GM12872 (cell line): ENCODE measurements around the gene CLCA1.
A peak's percentile ranks its signal among the peaks of the same experiment; 100 is the strongest.

ENCODE experiments used
- TF ChIP-seq, protein P1 (sequence below): IDR thresholded peaks from 3 replicates; pipeline ENCODE4 v1.5.1; 2011; ENCODE audit warnings: low read depth, mild to moderate bottlenecking, low read length, moderate library complexity; ENCODE audit not compliant: insufficient read depth

The CLCA1 gene

DNA sequence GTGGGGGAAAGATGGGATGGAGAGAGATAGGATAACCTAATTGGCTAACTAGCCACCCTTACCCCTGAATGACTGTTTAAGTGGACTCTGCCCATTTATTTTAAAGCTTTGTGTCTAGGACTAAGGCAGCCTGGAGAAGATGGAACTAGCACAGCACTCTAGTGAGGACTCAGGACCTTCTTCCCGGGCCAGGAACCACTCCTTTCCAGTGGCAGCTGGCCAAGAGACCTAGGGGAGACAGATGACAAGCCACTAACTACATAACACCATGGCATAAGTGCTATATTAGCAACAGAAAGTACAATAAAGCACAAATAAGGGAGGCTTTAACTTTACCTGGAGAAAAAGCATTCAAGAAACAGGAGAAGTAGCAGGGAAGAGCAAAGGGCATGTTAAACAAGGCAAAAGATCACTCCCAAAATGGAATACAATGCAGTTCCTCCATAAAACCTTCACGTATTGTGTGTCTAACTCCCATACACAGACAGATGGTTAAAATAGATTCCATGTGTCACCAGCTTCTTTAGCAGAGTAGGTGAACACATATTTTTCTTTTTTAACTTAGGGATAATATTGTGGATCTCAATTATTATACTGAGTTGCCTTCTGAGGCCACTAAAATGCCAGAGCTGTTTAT, 20.6 kb downstream of the CLCA1 start:
- TF ChIP-seq, protein P1, sequence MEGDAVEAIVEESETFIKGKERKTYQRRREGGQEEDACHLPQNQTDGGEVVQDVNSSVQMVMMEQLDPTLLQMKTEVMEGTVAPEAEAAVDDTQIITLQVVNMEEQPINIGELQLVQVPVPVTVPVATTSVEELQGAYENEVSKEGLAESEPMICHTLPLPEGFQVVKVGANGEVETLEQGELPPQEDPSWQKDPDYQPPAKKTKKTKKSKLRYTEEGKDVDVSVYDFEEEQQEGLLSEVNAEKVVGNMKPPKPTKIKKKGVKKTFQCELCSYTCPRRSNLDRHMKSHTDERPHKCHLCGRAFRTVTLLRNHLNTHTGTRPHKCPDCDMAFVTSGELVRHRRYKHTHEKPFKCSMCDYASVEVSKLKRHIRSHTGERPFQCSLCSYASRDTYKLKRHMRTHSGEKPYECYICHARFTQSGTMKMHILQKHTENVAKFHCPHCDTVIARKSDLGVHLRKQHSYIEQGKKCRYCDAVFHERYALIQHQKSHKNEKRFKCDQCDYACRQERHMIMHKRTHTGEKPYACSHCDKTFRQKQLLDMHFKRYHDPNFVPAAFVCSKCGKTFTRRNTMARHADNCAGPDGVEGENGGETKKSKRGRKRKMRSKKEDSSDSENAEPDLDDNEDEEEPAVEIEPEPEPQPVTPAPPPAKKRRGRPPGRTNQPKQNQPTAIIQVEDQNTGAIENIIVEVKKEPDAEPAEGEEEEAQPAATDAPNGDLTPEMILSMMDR = no peak

DNA sequence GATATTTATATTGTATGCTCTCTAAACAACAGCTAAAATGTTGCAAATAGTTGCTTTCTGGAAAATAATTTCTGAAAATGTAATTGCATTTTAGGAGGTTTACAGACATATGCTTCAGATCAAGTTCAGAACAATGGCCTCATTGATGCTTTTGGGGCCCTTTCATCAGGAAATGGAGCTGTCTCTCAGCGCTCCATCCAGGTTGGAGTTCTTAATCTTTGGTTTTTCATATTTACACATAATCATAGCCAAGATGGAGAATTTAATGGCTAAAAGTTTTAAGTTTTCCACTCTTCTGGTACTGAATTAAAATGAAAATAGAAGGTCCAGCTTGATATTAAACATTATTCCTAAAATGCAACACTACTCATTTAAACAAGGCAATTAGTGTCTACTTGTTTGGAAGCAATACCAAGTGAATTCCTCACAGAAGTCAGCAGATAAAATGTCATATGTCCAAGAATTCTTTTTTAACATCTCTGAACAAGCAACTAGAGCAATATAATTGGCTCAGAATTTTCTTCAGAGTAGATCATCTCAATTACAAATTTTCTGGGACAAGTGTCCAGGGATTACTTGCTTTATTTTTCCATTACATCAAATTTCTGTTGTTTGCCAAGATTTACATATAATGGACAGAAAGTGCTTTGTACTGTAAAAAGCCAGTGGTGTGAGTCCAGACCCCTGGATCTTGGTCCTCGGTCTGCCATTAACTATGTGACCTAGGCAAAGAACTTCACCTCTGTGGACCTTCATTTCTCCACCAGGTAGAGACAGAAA, 22.6 kb downstream of the CLCA1 start:
- TF ChIP-seq, protein P1 = no peak

DNA sequence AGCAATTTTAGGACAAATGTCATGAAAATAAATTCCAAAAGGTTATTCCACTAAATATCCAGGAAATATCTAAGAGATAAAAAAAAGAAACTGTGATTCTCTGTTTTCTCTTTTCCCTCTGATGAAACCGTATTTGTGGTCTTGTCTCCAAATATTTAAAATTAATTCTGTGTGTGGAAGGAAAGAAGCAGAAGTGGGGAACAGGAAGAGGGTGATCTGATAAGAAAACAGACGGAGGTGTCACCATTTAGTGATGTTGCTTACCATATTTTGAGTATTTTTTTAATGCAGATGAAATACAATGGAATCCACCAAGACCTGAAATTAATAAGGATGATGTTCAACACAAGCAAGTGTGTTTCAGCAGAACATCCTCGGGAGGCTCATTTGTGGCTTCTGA, 29.6 kb downstream of the CLCA1 start:
- TF ChIP-seq, protein P1 = no peak

DNA sequence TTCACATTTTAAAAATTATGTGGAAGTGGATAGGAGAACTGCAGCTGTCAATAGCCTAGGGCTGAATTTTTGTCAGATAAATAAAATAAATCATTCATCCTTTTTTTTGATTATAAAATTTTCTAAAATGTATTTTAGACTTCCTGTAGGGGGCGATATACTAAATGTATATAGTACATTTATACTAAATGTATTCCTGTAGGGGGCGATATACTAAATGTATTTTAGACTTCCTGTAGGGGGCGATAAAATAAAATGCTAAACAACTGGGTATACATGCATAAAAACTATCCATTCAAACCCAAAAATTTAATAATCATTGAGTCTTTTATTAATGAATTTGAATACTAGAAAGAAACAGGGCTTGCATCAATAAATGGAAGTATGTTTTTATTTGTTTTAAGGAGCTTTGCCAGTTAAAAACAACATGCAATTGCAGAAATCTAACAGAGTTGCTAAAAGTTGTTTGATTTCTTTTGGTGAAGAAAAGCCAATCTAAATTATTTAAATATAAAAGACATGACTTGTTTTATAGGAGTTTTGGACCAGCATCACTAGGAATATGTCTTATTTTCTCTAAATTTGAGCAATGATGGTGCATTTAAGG, 31.4 kb downstream of the CLCA1 start:
- TF ChIP-seq, protein P1 = peak; percentile 63

DNA sequence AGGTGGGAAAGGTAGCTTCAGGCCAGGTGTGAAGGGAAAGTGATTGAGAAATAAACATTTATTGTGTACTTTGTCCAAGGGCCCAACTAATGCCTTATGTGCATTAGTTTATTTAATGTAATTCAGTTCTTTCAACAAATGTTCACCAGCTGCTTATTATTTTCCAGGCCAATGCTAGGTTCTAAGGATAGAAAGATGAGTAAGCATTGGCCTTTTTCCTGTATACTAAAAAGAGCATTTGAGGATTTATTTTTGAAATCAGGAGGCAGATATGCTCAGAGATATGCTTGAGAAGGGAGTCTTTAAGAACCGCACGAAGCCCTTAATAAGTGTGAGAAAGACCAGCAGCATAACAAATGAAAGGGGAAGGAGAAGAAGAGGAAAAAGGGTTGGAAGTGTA, 32.0 kb downstream of the CLCA1 start:
- TF ChIP-seq, protein P1 = no peak

DNA sequence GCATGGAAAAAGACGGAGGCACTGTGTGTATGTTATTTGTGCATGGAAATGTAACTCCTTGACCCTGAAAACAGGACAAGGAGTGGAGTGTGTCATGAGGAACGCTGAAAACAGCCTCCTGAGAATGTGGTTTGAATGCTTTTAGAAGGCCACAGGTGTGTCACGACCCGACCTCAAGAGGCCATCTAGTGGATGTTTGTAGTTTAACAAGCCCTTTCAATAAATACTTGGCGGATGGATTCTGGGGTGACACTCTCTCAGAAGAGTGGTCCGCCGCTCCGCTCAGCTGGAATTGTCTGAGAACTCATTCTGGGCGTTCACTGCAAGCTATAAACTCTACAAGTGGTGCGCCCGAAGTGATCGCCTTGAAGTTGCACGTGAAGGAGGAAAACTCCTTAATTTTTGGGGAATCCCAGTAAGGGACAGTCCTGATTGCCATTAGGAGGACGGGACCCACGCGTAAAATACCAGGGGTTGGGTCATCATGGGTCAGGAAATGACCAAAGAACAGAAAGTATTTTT, 33.5 kb downstream of the CLCA1 start:
- TF ChIP-seq, protein P1 = peak; percentile 63

DNA sequence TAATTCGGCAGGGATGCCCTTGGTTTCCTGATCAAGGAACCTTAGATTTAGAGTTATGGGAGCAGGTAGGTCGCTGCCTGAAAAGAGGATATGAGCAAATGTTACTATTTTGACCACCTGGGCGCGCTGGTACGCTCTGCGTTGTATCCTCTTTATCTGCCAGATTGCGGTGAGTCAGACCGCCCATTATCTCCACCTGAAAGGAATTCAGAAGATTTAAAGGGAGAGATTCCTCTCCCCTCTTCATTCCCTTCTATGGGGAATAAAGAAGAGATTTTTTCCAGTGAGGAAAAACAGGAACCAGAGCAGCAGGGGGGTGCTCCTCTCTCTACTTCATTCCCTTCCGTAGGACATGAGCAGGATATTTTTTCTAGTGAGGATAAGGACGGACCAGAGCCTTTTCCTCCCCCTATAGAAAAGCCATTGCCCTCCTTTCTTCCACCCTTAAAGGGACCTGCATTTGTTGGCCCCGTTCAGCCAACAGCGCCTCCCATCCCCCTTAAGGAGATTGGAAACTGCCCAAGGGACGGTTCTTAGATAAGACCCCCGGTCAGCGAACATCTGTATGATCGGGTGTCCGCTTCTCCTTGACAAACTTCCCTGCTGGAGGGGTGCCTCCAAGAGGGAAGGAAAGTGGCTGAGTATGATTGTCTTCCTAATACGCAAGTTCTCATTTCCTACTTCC, 34.1 kb downstream of the CLCA1 start:
- TF ChIP-seq, protein P1 = no peak
